Upper lobe of left lung (tissue), 4 donors: ENCODE measurements around the gene SLC26A9.

Experiments used
- POLR2AphosphoS5 ChIP-seq, 2 donors: sonication (generic); formaldehyde crosslinking; IDR thresholded peaks; one replicate each; pipeline ENCODE4 v1.5.1; 2017; ENCODE audit warnings: antibody characterized with exemption in 2 of 2
- TF ChIP-seq, protein P1 (sequence below), 6 experiments: fragments of 450-650 bp in 4 of 6; fragments of 200-600 bp in 2 of 6; sonication (generic) in 2 of 6; IDR thresholded peaks; one replicate each; pipeline ENCODE4 v1.5.1; 2016 to 2019; ENCODE audit warnings: antibody characterized with exemption in 6 of 6

DNA sequence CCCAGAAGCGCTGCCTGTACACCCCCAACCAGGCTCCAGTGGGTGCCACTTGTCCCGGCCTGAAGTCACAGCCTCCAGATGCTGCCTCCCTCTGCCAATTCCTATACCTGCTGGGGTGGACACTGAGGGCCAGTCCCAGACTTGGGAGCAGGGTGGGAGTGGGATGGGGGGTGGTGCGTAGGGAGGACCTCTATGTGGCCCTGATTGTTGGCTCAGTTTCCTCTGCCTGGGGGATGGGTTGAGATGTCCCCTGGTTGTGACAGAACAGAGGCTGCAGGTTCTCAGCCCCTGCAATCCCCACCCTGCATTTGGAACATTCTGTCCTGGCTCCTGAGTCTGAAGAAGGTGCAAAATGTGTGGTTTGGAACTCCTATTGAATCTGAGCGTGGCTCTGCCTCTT lies 32.8 kb upstream of the SLC26A9 start:
- TF ChIP-seq POLR2AphosphoS5 (IDR thresholded peaks at IDR 0.05), result no peak
- TF ChIP-seq, protein P1, sequence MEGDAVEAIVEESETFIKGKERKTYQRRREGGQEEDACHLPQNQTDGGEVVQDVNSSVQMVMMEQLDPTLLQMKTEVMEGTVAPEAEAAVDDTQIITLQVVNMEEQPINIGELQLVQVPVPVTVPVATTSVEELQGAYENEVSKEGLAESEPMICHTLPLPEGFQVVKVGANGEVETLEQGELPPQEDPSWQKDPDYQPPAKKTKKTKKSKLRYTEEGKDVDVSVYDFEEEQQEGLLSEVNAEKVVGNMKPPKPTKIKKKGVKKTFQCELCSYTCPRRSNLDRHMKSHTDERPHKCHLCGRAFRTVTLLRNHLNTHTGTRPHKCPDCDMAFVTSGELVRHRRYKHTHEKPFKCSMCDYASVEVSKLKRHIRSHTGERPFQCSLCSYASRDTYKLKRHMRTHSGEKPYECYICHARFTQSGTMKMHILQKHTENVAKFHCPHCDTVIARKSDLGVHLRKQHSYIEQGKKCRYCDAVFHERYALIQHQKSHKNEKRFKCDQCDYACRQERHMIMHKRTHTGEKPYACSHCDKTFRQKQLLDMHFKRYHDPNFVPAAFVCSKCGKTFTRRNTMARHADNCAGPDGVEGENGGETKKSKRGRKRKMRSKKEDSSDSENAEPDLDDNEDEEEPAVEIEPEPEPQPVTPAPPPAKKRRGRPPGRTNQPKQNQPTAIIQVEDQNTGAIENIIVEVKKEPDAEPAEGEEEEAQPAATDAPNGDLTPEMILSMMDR (IDR thresholded peaks at IDR 0.05), result no peak
